GM12872 (cell line): ENCODE results near the gene KRTAP4-12.
"Not testable (repeated sequence)": the region's sequence is repeated elsewhere in the genome, so short reads cannot be mapped to it uniquely, and the experiment has no call there.

Experiments used
- TF ChIP-seq, protein P1 (sequence below): IDR thresholded peaks from 3 replicates; pipeline ENCODE4 v1.5.1; 2011; ENCODE audit warnings: low read depth, mild to moderate bottlenecking, low read length, moderate library complexity; ENCODE audit not compliant: insufficient read depth

The KRTAP4-12 gene

GRCh38 chr17:41123991-41124371 is at the start of gene KRTAP4-12:
Gene KRTAP4-12 (minus strand): TSS chr17:41124182. CDS start chr17:41124122, 60 bp downstream.
- TF ChIP-seq, protein P1, sequence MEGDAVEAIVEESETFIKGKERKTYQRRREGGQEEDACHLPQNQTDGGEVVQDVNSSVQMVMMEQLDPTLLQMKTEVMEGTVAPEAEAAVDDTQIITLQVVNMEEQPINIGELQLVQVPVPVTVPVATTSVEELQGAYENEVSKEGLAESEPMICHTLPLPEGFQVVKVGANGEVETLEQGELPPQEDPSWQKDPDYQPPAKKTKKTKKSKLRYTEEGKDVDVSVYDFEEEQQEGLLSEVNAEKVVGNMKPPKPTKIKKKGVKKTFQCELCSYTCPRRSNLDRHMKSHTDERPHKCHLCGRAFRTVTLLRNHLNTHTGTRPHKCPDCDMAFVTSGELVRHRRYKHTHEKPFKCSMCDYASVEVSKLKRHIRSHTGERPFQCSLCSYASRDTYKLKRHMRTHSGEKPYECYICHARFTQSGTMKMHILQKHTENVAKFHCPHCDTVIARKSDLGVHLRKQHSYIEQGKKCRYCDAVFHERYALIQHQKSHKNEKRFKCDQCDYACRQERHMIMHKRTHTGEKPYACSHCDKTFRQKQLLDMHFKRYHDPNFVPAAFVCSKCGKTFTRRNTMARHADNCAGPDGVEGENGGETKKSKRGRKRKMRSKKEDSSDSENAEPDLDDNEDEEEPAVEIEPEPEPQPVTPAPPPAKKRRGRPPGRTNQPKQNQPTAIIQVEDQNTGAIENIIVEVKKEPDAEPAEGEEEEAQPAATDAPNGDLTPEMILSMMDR, result not testable (repeated sequence)

DNA sequence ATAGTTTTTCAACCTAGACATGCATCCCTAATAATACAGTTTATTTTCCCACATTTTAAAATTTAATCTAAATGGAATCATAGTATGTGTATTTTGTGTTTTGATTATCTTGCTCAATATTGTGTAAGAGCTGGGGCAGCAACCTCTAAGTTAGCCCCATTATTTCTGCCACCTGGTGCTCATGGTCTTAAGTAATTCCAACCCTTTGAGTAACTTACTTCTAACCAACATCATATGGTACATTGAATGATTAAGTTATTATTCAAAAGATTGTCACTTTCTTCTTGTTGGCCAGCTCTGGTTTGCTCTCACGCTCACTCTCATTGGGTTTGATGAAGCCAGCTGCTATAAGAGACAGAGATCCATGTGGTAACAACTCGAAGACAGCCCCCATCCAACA is 47.9 kb upstream of the KRTAP4-12 start:
- TF ChIP-seq, protein P1, result no peak

DNA sequence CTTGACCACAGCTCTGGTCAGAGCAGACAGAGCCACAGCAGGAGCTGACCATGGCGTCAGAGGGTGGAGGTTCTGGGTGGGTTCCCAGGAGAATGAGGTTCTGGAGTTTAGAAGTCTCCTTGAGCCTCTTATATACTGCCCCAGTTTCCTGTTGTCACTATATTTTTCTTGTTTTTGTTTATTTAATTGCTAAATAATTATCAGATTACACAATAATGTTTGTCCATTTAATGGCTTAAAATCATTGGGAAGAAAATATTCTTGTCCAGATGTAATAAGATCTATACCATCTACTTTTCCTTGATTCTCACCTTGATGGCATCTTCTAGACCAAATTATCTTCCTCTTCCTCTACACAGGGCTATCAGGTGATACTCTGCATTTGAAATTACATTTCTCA is 44.1 kb upstream of the KRTAP4-12 start, which contains the start of gene KRTAP4-3:
KRTAP4-3 (minus strand) TSS at position 101 of the 400 bp plus-strand sequence; CDS start at position 52, 49 bp downstream.
- TF ChIP-seq, protein P1, result no peak

DNA sequence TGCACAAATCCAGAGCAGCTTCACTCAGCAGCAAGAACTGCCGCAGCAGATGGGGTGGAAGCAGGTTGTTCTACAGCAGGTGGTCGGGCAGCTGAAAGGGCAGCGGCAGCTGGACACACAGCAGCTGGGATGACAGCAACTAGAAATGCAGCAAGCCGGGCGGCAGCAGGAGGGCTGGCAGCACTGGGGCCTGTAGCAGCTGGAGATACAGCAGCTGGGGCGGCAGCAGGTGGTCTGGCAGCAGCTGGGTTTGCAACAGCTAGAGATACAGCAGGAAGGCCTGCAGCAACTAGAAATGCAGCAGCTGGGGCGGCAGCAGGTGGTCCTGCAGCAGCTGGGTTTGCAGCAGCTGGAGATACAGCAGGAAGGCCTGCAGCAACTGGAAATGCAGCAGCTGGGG is 43.6 kb upstream of the KRTAP4-12 start:
- TF ChIP-seq, protein P1, result no peak

DNA sequence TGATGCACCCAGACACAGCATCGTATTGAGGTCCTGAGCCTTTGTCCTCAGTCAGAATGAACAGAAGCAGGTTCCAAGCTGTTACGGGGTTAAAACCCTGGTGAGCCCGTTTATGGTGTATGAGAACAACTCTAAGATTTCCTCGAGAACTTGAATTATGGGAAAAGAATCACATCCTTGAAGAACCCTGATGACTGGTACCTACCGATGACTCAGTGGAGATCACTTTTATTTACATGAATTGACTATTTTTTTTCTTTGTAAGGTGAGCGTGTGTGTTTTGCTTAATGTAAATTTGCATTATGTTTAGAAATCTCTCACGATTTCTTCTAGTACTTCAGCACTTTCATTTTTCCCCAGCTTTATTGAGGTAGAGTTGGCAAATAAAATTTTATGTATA is 39.8 kb upstream of the KRTAP4-12 start:
- TF ChIP-seq, protein P1, result no peak

GRCh38 chr17:41160648-41161047 is 36.7 kb upstream of the KRTAP4-12 start, which contains the start of gene KRTAP4-4:
Gene KRTAP4-4 (minus strand): TSS chr17:41160748. CDS start chr17:41160691, 57 bp downstream.
- TF ChIP-seq, protein P1, result no peak

- TF ChIP-seq, protein P1, result no peak
Observed at GRCh38 chr17:41153856-41154255, 29.9 kb upstream of the KRTAP4-12 start.

DNA sequence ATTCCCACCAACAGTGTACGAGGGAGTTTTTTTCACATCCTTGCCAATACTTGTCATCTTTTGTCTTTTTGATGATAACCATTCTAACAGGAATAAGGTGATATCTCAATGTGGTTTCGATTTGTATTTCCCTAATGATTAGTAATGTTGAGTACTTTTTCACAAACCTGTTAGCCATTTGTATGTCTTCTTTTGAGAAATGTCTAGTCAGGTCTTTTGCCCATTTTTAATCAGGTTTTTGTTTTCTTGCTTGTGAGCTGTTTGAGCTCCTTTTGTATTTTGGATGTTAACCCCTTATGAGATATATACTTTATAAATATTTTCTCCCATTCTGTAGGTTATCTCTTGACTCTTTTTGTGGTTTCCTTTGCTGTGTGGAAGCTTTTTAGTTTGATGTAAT is 27.5 kb upstream of the KRTAP4-12 start:
- TF ChIP-seq, protein P1, result no peak
